ENCODE results near the gene SELENOV. TPM values are rescaled to one million over a fixed set of nuclear protein-coding genes. Genes with fewer than 3 reads are reported as not detected.

SELENOV gene
- total and polyA plus RNA-seq, 9 of the 15 experiments (the other 6 are each of a cell fraction or from before 2014, with no cell fraction given) = 0.04 to 0.09 (median 0.06) TPM; not detected in 4

DNA sequence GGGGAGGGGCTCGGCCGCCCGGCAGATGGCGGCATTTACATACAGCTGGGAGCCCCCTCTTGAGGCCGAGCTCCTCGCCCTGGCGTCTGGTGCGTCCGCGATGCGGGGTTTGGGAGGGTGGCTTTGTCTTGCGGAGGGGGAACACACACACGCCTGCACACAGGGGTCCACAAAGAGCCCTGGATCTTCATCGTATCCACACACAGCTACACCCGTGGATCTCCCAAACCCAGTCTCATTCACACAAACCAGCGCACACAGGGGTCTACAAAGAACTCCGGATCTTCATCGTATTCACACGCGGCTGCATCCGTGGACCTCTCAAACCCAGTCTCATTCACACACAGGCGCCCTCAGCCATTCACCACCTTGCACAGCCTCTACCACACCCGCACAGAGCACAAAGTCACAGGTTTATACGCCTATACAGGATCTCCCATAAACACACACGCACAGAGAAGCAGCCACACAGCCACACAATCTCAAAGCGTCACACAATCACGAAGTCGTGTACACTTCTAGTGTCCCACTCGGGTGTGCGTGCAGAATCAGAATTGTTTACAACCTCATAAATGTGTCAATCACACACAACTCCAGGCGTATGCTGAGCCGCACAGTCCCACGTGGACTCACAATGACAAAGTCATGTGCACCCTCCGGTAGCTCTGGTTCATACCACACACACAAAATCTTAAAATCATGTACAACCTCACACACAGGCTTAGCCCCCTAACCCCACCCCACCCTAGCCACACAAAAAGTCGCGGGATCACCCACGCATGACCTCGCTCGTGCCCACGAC is 16.7 kb upstream of the SELENOV start (continued):
- TF ChIP-seq, protein P1, sequence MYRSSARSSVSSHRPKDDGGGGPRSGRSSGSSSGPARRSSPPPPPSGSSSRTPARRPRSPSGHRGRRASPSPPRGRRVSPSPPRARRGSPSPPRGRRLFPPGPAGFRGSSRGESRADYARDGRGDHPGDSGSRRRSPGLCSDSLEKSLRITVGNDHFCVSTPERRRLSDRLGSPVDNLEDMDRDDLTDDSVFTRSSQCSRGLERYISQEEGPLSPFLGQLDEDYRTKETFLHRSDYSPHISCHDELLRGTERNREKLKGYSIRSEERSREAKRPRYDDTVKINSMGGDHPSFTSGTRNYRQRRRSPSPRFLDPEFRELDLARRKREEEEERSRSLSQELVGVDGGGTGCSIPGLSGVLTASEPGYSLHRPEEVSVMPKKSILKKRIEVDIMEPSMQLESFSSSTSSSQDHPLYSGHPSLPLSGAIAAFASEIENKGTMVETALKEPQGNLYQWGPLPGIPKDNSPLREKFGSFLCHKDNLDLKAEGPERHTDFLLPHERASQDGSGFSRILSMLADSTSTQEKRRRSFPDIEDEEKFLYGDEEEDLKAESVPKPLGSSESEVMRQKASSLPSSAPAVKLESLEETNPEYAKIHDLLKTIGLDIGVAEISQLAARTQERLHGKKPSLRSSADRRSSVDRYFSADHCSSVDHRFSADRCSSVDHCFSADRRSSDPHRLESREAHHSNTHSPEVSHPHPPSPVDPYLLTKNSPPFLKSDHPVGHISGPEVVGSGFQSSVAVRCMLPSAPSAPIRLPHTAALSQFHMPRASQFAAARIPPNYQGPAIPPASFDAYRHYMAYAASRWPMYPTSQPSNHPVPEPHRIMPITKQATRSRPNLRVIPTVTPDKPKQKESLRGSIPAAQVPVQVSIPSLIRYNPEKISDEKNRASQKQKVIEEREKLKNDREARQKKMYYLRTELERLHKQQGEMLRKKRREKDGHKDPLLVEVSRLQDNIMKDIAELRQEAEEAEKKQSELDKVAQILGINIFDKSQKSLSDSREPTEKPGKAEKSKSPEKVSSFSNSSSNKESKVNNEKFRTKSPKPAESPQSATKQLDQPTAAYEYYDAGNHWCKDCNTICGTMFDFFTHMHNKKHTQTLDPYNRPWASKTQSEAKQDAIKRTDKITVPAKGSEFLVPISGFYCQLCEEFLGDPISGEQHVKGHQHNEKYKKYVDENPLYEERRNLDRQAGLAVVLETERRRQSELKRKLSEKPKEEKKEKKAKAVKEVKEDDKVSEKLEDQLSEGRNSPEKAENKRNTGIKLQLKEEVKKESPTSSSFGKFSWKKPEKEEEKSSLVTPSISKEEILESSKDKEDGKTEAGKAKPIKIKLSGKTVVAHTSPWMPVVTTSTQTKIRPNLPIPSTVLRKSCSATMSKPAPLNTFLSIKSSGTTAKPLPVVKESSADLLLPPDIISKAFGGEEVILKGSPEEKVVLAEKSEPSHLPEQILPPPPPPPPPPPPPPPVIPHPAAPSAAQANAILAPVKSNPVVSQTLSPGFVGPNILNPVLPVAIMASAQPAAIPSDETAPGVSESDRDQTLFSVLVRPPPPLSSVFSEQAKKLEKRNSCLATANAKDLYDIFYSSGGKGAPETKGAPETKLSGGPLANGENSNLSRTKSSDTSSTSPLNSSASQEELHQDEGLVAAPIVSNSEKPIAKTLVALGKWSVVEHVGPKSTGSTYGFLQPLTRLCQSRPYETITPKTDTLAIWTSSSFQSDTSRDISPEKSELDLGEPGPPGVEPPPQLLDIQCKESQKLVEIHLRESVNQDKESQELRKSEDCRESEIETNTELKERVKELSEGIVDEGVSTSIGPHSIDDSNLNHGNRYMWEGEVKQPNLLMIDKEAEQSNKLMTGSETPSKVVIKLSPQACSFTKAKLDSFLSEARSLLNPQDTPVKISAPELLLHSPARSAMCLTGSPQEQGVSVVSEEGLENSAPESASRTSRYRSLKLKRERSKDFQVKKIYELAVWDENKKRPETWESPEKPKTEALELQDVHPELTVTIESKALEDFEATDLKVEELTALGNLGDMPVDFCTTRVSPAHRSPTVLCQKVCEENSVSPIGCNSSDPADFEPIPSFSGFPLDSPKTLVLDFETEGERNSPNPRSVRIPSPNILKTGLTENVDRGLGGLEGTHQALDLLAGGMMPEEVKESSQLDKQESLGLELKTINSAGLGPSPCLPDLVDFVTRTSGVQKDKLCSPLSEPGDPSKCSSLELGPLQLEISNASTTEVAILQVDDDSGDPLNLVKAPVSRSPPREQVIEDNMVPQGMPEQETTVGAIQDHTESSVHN (IDR thresholded peaks at IDR 0.05; ENCODE audit: borderline replicate concordance in 1 of 2, low read depth in 1 of 2) = no peak
- TF ChIP-seq NEUROD1 (IDR thresholded peaks at IDR 0.05; ENCODE audit: borderline replicate concordance, low read depth, low read length, partially characterized antibody) (no peak), EP300 (IDR thresholded peaks at IDR 0.05; ENCODE audit: low read length) (no peak), NFIX (CRISPR knock-in tag; IDR thresholded peaks at IDR 0.05; ENCODE audit: low read depth) (no peak), FOSL1 (tag; conservative IDR thresholded peaks at IDR 0.05) (no peak), FOXP1 (CRISPR knock-in tag; IDR thresholded peaks at IDR 0.05) (no peak), ZNF695 (CRISPR knock-in tag; IDR thresholded peaks at IDR 0.05) (no peak), FOS (IDR thresholded peaks at IDR 0.05; ENCODE audit: extremely low read depth, insufficient read length) (no peak), TCFL5 (CRISPR knock-in tag; conservative IDR thresholded peaks at IDR 0.05) (no peak), FUS (optimal IDR thresholded peaks at IDR 0.05; ENCODE audit: low read depth, low read length) (no peak), COPS2 (conservative IDR thresholded peaks at IDR 0.05) (no peak), ZNF280A (IDR thresholded peaks at IDR 0.05; ENCODE audit: low read depth, partially characterized antibody) (no peak), ZSCAN29 (IDR thresholded peaks at IDR 0.05) (peak; percentile 25; the same call in 1 of the 2 replicates), SMARCA4 (IDR thresholded peaks at IDR 0.05) (no peak), SIN3A (IDR thresholded peaks at IDR 0.05; ENCODE audit: borderline replicate concordance in 2 of 2, control insufficient read depth in 1 of 2, low read depth in 2 of 2, low read length in 2 of 2) (no peak; a peak in 1 of 4 replicates)
- TF ChIP-seq, protein P2, sequence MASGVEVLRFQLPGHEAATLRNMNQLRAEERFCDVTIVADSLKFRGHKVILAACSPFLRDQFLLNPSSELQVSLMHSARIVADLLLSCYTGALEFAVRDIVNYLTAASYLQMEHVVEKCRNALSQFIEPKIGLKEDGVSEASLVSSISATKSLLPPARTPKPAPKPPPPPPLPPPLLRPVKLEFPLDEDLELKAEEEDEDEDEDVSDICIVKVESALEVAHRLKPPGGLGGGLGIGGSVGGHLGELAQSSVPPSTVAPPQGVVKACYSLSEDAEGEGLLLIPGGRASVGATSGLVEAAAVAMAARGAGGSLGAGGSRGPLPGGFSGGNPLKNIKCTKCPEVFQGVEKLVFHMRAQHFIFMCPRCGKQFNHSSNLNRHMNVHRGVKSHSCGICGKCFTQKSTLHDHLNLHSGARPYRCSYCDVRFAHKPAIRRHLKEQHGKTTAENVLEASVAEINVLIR (CRISPR knock-in tag; IDR thresholded peaks at IDR 0.05) = no peak

Measured in K562 (cell line).